HG03108 (cell line): Measurements from ENCODE around the gene GRIA4.
"Not testable (repeated sequence)": the region's sequence is repeated elsewhere in the genome, so short reads cannot be mapped to it uniquely, and the experiment has no call there.

Experiments used
- ATAC-seq: cut with Tn5 transposase; IDR thresholded peaks from one replicate; pipeline ENCODE4 v1.9.1; 2021; ENCODE audit warnings: moderate library complexity; ENCODE audit not compliant: unreplicated experiment

The GRIA4 gene

GRCh38 chr11:105986554-105986953, 376.7 kb downstream of the GRIA4 start:
- peak; percentile 70 for ATAC-seq

DNA sequence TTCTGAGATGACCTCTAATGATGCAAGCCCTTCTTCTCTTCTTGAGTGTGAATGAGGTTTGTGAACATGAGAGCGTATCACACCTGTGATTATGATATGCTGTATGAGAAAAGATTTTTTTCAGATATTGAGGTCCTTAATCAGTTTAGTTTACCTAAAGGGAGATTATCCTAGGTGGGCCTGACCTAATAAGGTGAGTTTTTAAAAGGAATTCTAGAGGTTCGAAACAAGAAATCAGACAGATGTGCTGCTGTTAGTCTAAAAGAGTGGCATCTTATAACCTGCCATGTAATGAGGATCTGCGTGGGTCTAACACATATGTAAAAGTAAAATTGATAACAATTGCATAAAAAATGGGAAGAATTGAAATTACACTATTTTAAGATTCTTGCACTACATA, 378.3 kb downstream of the GRIA4 start:
- no peak for ATAC-seq

DNA sequence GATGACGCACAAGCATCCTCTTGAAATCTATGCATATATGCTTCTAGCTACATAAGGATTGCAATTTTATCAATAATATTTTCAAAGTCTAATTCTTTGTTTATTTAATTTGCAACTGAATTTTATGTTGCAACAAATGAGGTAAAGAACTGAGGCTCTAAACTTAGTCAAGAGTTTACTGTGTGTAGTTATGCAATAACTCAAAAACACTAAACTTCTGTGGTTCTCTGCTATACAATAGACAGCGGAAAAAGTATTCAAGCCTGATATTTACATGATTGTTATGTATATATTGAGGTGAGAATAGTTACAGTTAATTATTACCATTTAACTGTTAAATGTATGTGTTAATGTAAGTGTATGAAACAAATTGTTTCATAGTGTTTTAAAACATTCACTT, 379.3 kb downstream of the GRIA4 start:
- ATAC-seq: no peak

- ATAC-seq: no peak
Observed at GRCh38 chr11:105991888-105992287, 382.0 kb downstream of the GRIA4 start.

- ATAC-seq: peak; percentile 54
Observed at GRCh38 chr11:106001304-106002012, 391.6 kb downstream of the GRIA4 start.

- ATAC-seq: not testable (repeated sequence)
Observed at GRCh38 chr11:106003094-106003493, 393.2 kb downstream of the GRIA4 start.

GRCh38 chr11:106011481-106011880, 401.6 kb downstream of the GRIA4 start:
- no peak for ATAC-seq

DNA sequence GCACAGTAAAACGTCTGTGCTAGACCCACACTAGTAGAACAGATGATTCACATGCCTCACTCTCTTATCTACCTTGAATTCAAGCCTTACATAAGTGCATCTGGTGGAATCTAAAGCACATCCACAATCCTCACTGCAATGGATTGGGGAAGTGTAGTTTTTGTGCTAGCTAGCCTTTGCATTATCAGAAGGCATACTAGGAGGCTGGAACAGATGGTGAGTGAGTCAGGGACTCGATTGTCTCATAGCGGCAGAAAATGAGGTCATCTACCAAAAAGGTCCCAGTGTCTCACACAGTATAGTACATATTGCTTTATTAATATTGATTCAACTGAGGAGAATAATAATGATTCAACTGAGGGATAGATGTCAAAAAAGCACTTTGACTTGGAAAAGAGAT, 402.9 kb downstream of the GRIA4 start:
- ATAC-seq: no peak

GRCh38 chr11:106014035-106014434, 404.2 kb downstream of the GRIA4 start:
- no peak for ATAC-seq

DNA sequence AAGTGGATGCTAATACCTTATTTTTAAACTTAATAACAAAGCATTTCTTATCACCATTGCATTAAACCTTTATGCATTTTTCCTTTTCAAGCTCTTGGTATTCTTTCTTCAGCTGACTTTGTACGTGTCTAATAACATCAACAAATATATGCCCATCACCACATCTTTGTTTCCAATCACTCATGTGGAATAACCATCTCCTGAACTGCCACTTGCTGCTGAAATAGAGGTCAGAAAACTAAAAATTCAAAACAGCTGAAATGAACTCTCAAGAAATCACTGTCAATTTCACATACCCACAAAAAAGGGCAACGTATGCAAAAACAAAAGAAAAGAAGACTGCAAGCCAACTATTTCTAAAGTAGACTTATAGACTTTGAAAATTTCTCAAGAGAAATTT, 404.7 kb downstream of the GRIA4 start:
- no peak for ATAC-seq

GRCh38 chr11:106015066-106015465, 405.2 kb downstream of the GRIA4 start:
- ATAC-seq: no peak

DNA sequence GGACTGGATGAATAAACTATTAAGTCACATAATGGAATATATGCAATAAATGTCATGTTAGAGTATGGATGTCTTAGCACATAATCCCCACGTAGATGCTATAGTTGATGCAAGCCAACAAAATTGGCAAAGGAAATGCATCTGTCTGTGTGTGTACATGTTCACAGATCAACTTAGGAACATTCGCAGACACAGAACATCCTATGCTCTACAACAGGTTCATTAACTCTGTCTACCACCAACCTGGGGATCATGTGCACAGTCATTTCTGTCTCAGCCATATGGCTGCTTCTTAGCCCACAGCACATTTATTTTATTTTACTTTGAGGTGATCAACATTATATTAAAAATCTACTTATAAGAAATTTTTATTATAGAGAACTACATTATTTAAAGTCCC, 407.2 kb downstream of the GRIA4 start:
- no peak for ATAC-seq

DNA sequence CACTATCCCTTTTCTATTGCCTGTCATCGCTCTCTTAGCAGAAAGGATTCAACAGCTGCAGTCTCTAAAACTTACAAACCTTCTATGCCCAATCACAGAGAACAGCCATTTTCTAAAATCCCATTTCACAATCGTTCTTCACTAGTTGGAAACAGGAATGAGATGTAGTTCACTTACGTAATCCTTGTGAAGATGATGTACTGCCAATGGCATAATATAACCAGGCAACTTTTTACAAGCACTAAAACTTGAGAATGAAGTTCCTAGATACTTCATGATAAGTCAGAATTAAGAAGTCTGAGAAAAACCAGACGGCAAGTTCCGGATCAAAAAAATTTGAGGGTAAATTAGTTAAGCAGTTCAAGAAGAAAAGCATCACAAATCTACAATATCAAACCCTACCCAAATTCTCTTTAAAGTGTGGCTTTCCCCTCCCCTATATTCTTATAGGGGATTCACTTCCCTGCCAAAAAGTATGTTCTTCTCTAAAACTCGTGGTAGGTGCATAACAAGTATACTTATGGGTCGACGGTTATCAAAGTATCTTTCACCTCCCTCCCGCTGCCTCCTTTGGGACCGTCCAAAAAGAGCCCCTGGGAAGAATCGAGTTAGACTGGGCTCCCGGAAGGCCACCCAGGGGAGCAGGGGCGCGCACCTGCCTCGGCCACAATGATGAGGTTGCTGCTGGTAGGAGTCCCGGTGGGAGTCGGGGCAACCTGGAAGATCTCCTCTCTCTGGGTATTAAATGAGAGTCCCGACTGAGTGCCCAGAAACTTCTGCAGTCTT, 411.5 kb downstream of the GRIA4 start:
- peak; percentile 4 for ATAC-seq

- peak; percentile 99 for ATAC-seq
Observed at GRCh38 chr11:106021967-106022794, 412.3 kb downstream of the GRIA4 start, which contains the start of gene MSANTD4. Gene MSANTD4, minus strand, starts transcription at chr11:106022240. Its CDS starts 11,323 bp downstream, at chr11:106010917.

- no peak for ATAC-seq
Observed at GRCh38 chr11:106022795-106023275, 413.0 kb downstream of the GRIA4 start.

GRCh38 chr11:106030609-106031008, 420.7 kb downstream of the GRIA4 start:
- no peak for ATAC-seq

- no peak for ATAC-seq
Observed at GRCh38 chr11:106031202-106031810, 421.4 kb downstream of the GRIA4 start.
